ENCODE data around the gene MYO1D.

MYO1D gene

DNA sequence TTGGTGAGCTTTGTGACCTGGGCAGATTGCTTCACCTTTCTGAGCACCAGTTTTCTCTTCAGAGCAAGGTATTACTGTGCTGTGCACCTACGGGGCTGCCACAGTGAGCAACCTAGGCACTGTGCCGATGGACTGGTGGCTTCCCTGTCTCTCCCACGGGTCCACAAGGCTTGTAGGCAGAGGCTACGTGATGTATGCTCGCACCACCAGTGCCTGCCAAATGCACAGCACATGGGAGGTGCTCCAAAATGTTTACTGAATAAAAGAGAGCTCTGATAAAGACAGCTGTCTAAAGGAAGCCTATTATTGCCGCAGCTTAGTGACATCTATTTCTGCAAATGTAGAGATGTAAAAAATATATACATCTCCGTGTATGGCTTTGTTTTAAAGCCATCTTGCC is 251.0 kb downstream of the MYO1D start:
- DNase-seq (ENCODE audit: low read depth), result no peak

DNA sequence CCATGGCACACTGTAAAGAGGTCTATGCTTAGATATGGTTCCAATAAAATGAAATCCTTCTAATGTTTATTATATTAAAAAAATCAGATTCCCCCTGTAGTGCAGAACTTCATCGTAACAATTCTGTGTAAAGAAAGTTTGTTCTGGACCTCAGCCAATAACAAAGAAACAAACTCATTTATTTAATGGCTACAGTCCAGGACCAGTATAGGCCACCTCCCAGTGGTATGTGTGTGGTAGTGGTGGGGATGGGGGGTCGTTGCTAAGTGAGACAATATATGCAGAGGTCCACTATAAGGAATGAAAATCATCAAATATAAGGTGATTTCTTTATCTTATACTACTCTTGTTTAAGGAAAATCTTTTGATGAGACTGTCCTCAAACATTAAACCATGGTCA is 253.7 kb downstream of the MYO1D start:
- DNase-seq (ENCODE audit: low read depth), result no peak

DNA sequence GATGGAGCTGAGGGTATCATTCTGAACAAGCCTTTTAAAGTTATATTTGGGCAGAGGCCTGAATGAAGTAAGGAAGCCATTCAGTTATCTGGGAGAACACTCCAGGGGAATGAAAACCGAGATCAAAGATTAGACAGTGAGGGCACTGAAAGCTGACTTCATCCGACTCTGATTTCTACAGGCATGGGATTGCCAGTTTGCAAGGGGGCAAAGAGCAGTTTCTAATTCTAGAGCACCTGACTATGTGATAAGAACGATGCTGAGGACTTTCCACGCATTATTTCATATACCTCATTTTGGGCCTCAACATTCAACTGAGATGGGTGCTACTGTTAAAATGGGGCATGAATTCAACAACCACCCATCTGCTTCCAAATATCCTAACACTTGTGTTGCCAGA is 254.4 kb downstream of the MYO1D start:
- DNase-seq (ENCODE audit: low read depth), result no peak

DNA sequence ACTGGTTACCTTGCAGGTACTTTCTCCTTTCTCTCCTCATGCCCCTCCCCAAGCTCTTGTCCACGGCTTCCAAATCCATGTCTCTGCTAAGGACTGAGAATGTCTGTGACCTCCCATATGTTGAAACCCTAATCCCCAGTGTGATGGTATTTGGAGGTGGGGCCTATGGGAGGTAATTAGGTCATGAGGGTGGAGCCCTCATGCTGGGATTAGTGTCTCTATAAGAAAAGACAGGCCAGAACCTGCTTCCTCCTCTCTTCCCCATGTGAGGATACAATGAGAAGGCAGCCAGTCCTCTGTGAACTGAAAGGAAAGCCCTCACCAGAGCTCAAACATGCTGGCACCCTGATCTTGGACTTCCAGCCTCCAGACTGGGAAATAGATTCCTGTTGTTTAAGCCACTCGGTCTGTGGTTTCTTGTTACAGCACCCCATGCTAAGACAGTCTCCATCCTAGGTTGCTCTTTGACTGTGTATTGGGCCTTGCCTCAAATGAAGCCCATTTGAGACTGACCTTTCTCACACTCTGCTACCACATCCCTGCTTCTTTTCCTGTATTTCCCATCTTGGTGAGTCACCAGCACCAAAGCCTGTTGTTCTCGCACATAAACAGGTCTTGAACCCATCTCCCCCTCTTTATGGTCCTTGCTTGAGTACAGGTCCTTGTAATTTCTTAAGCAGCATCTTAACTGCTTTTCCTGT is 255.2 kb downstream of the MYO1D start:
- DNase-seq (ENCODE audit: low read depth), result no peak

DNA sequence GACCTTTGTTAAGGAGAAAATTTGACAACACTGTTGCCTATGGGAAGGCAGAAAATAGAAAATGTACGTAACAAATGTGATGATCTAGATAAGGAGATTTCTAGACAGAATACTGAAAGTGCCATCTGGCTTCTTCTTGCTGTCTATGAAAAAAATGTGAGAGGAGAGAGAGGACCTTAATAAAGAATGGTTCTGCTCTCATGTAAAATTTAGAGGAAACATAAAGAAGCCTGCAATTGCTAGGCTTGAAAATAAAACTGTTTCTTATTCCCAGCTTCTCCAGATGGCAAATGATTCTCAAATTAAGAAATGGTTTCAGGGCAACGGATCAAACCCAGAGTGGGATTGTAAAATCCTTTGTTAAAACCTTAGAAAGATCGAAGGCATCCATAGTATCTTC is 261.6 kb downstream of the MYO1D start:
- DNase-seq (ENCODE audit: low read depth), result no peak

DNA sequence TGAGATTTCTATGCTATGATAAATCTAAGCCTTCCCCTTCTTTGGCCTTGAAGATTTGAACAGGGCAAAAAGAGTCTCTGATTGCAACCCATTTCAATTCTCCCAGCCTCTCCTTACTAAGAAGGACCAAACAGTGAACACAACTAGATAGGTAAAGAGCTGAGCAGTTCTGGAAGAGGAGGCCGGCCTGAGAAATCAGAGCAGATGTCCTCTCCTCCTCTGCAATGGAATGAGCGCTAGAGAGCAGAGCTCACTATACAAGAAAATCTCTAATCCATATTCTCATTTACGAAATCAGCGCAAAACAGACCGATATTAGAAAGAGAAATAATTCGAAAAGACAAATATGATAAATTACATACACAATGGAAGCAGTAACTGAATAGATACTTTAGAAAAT is 266.0 kb downstream of the MYO1D start:
- DNase-seq (ENCODE audit: low read depth), result no peak

DNA sequence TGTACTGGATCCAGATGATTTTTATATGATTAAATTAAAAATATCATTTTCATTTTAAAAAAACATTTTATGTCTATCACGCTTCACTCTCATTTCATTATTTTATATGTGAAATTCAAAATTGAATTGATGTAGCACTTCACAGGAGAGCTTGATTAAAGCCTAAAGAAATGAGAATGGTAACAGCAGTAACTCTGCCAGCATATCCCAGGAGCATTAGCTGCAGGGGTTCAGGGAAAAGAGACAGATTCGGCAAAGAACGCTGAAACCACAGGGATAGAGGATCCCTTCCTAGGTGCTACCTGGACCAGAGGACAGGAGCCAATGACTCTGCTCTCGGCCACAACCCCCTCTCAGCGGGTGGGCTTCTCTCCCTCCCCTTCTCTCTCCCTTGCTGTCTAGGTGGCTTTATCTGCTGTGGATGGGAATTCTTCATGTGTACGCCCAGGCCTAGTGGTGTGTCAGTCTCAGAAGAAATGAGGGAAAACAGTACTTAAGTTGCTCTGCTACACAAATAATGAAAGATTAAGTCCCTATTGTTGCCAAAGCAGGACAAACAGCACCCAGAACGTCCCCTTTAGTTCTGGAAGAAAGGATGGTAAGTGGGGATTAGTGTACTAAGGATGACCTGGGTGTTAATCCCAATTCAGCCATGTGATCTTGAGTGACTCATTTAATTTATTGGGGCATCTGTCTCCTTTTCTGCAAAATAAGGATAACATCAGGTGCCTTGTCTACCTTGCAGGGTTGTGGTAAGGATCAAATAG is 266.9 kb downstream of the MYO1D start:
- DNase-seq (ENCODE audit: low read depth), result no peak

DNA sequence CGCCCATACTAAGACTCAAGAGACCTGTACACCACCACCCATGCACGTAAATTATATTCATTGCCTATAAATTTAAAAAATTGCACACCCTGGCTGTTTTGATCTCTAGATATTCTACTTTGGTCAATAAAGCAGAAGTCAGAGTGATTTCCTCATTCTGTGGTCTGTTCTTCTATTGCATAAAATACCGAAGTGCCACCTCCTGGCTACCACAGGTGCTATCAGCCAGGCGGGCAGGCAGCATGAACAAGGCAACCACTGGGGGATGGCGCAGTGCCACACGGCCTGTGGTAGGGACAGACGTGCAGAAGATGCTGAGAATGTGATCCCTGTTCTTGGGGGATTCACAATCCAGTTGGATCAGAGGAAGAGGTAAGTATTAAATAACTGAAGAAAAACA is 267.8 kb downstream of the MYO1D start:
- peak; percentile 59 for DNase-seq (ENCODE audit: low read depth)

DNA sequence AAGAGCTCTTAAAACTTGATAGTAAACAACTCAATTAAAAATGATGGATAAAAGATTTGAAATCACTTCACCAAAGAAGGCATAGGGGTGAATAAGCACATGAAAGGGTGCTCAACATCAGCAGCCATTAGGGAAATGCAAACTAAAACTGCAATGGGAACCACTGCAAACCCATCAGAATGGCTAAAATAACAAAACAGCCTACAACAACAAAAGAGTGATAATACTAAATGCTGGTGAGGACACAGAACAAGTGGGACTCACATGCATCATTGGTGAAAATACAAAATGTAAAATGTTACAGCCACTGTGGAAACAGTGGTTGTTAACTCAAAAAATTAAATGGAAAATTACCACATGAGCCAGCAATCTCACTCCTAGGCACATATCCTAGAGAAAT is 268.7 kb downstream of the MYO1D start:
- no peak for DNase-seq (ENCODE audit: low read depth)

DNA sequence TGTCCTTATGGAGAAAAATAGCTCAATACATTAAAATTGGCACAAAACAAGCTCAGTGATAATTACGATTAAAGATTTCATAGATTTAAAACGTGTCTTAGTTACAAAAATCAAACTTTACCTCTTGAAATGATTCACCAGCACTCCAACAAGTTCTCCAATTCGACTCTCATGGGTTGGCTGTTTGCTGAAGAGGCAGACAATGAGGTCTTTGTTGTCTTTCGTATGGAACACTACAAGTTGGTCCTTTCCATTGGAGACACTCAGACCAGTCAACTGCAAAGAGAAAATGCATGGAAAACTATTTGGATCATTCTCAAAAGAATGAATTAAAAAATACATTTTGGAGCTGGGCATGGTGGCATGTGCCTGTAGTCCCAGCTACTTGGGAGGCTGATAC is 272.0 kb downstream of the MYO1D start:
- no peak for DNase-seq (ENCODE audit: low read depth)

DNA sequence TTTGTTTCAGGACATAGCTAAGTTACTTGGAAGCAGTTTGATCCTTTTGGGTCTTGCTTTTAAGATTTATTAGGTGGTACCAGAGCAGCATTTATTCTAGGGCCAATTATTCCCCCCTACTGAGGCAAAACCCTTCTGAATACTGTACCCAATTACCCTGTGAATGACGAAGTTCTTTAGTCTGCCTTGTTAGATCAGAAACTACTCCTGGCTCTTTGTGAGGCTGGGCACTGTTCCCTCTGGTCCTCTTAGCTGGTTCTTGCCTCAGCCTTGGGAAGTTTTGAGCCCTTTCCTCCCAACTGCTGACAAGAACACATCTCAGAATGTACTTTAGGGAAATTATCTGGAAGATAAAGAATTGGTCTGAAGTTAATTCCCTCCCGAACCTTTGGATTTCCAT is 274.5 kb downstream of the MYO1D start:
- DNase-seq (ENCODE audit: low read depth), result no peak

DNA sequence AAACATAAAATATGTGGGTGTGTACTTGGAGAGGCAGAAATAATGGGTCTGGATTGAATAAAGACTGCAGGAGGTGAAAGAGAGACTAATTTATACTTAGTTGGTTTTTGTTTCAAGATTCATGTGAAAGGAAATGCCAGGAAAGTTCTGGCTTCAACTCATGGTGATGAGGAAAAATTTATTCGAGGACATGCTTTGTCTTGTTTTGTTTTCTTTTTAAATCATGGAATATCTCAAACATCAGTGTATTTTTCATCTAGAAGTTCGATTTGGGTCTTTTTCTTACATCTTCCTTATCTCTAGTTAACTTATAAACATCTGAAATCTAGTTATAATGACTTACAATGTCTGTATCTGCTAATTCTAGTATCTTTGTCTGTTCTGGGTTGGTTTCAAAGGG is 275.1 kb downstream of the MYO1D start:
- no peak for DNase-seq (ENCODE audit: low read depth)

DNA sequence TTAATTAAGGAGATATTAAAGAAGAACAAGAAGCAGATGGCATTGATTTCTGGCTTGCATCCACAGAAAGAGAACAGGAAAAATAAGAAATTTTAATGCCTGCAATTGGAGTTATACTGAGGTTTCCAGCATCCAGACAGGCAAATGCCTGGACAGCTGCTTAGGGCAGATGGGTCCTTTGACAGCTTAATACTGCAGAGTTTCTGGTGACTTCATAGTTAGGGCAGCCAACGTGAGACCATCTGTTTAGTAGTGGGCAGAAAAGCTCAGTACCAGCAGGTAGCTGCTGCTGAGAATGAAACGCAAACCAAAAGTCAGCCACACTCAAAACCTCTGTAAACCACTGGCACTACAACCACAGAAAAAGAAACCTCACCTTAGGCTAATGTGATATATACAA is 280.3 kb downstream of the MYO1D start:
- DNase-seq (ENCODE audit: low read depth), result no peak

DNA sequence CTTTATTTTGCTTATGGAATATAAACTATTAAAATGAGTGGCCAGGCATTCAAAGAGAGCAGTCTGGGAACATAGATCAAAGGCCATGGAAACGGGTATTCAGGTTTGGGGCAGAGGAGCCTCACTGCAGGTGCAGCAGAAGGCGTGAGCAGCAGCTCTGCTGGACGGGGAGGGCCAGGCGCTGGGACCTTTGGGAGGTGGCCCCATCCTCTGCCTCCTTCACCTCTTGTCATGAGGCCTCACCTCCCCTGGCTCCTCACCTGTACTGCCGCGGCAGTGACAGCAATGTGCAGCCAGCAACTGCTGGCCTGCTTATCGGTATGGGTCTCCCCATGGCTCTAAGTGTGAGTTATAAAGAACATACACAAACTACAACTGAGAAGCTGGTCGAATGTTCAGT is 280.7 kb downstream of the MYO1D start:
- DNase-seq (ENCODE audit: low read depth), result no peak

DNA sequence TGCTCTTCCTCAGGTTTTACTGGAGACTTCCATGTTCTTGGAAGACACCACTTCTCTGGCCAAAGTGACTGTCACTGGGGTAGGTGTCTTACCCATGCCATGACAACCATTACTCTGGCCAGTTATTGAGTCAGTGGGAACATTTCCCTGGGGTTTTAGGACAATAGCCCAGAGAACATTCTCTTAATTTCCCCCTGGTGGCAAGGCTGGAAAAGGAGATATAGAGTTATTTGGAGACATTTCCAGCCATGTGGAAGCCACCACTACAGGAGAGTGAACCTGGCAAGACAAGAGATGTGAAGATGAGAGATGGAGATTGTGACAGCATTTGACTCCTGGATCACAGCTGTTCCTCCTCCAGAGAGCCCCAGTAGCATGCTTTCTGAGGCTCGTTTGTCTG is 283.9 kb downstream of the MYO1D start:
- DNase-seq (ENCODE audit: low read depth), result no peak

DNA sequence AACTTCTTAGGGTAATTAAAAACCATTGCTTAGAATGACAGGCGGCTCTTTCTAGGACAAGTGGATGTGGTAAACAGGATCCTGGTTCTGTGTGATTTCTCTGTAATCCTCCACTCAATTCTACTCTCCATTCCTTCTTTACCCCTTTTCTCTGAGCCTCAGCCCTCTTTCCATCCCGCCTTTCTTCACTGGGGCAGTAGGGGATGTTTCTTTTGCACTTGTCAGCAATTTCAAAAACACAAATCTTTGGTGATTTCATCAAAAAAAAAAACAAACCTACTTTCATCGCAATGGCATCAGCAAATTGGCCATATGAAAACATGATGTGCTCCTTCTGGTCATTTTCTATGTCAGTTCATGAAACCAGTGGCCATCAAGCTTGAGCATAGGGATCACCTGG is 285.5 kb downstream of the MYO1D start:
- no peak for DNase-seq (ENCODE audit: low read depth)

DNA sequence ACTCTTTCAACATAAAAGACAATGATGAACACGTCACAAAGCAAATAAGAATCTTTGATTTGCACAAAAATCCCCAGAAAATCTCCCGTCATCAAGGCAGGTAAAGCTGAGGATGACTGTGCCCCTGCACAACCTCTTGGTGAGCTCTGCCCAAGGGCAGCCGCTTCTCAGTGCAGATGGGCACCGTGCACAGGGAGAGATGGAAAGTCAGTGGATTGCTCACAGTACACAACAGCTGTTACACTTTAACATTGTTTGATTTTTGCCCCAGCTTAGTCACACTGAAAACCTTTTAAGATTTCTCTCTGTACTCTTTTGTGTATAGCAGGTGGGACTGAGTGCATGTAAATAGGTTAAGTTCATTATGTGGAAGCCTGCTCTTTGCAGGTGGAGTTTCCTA is 285.9 kb downstream of the MYO1D start:
- DNase-seq (ENCODE audit: low read depth), result no peak

DNA sequence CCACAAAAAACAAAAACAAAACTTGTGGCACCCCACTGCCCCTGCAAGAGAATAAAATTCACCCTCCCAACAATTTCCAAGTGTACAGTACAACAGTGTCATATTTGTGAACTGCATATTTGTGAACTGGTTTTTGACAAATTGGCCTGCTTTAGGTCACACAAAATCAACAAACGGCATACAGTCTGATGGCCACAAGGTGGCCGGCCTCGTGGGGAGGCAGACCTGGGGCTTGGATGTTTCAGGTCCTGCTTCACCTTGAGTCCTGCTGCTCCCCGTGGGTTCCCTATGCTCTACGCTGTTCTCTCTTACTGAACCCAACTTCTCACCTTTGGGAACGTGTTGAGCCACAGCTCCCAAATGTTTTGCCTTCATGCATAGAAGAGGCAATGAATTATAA is 287.9 kb downstream of the MYO1D start:
- DNase-seq (ENCODE audit: low read depth), result no peak

DNA sequence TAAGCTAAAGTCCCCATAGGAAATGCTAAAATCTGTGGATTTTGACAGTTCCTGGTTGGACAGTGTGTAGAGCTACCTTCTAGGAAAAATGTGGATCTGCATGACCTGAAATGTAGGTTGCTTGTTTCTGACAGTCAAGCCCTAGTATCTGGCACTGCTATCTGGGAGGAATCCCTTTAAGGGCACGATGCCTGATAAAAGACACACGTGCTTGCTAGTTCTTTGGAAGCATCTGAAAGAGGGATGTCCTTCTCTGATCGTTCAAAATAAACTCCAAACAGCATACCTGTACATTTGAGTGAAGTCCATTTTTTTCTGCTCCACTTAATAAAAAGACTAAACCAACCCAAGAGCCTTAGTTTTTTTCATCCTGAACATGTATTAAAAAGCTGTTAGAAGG is 288.8 kb downstream of the MYO1D start:
- no peak for DNase-seq (ENCODE audit: low read depth)

DNA sequence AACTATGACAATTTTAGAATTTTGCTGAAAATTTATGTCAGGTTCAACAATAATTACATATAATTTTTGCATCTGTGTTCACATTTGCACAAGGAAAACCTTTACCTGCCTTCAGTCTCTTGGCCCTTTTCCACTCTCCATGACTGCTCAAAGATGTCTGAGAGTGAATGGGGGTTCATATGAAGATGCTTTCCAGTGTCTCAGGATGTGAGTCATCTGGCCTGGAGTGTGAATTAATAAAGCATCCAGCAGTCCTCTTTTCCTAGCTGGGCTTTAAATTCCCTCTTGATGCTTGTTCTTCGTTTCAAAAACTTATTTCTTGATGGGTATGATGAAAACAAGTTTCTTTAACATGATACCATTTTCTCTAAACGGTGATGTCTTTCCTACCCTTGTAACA is 290.3 kb downstream of the MYO1D start:
- no peak for DNase-seq (ENCODE audit: low read depth)

DNA sequence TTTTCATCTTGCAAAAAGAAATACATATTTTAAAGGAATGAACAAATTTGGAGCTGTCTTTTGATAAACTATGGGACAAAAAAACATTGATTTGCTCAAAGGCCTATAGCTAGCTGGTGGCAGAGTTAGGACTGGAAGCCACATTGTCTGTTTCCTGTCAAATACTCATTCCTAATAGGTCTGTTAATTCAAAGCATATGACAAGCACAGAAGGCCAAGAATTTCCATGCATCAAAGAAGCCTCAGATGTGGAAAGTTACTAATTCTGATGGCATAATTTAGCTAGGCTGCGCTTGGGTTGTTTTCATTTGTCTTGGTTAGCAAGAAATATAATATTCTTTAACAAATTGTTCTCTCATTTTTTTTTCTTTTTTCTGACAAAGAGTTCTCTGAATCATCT is 292.1 kb downstream of the MYO1D start:
- DNase-seq (ENCODE audit: low read depth), result no peak

DNA sequence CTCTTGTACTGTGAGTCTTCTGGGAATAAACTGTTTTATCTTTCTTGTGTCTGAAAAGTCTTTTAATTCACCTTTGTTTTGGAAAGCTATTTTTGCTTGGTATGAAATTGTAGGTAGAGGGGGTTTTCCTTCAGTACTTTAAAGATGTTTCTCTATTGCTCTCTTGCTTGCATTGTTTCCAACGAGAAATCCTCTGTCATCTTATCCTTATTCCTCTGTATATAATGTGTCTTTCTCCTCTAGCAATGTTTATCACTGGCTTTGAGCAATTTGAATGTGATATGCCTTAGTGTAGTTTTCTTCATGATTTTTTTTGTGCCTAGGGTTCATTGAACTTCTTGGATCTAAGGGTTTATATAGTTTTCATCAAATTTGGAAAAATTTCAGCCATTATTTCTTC is 293.9 kb downstream of the MYO1D start:
- DNase-seq (ENCODE audit: low read depth), result no peak

DNA sequence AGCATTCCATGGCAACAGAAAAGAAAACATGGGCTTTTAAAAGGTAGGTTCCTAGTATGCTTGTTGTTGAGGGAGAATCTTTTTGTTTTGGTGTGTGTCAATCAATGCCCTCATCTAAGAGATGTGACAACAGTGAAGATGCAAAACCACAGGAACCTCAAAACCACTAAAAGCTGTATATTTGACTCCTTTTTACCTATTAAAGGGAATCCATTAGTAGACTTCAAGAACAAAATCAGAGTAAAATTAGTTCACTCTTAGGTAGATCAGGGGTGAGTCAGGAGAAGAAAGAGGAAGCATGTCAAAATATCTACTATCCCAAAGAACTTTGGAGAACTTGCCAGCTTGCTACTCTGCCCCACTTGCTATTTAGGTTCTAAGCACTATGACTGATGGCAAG is 301.1 kb downstream of the MYO1D start:
- DNase-seq (ENCODE audit: low read depth), result no peak

DNA sequence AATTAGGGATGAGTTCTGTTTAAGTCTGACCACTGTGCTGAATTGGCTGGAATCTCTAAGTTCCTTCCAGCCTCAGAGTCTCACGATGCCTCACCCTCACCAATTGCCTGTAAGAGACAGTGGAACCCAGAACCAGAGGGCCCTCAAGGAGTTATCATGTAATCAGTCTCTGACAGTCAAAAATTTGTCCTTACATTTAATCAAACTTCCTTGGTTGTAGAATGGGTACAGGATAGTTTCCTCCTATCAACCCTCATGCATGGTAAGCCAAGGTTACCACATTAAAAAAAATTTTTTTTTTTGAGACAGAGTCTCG is 306.9 kb downstream of the MYO1D start:
- no peak for DNase-seq (ENCODE audit: low read depth)
